ENCODE data around the gene RNF17. TPM values are rescaled to one million over a fixed set of nuclear protein-coding genes. Genes with fewer than 3 reads are reported as not detected.
A peak's percentile ranks its signal among the peaks of the same experiment; 100 is the strongest.

Gene RNF17
- polyA plus RNA-seq, 4 donors, result 0.12 TPM; not detected in 3

GRCh38 chr13:24922387-24922744 lies 158.4 kb downstream of the RNF17 start:
- peak overlapping the region; percentile 71 to 98 (median 76) for H3K27ac ChIP-seq (ENCODE audit: low read depth in 1 of 3, low read length in 2 of 3)
- no peaks in the 10 kb centered on the region for H3K36me3 ChIP-seq (ENCODE audit: control insufficient read depth in 3 of 3, insufficient read depth in 2 of 3, low read depth in 1 of 3, low read length in 3 of 3)
- H3K27me3 ChIP-seq (ENCODE audit: control insufficient read depth in 3 of 3, insufficient read depth in 3 of 3, low read length in 3 of 3), result no peaks in the 10 kb centered on the region
- no peaks in the 10 kb centered on the region for H3K9me3 ChIP-seq (ENCODE audit: control insufficient read depth in 2 of 2, insufficient read depth in 1 of 2, low read depth in 1 of 2, low read length in 1 of 2)
- 0 to 1% (median 0%) methylated on average over 26 to 34 of the region's 34 CpGs for WGBS, 3 donors
- H3K4me1 ChIP-seq (ENCODE audit: control insufficient read depth in 3 of 3, insufficient read depth in 2 of 3, low read depth in 1 of 3, low read length in 2 of 3), result peaks cover 0 to 7% (median 0%) of the 10 kb centered on the region in 3 donors
- DNase-seq (no peak), FAIRE-seq (no peak)
- H3K4me3 ChIP-seq (ENCODE audit: low read depth in 1 of 3, low read length in 3 of 3), result peak overlapping the region; percentile 55 to 79 (median 76)

- H3K27me3 ChIP-seq (ENCODE audit: control insufficient read depth in 3 of 3, insufficient read depth in 3 of 3, low read length in 3 of 3), result no peaks in the 10 kb centered on the region
- H3K27ac ChIP-seq (ENCODE audit: low read depth in 1 of 3, low read length in 2 of 3), result peak overlapping the region; percentile 95 to 98 (median 96)
- H3K4me1 ChIP-seq (ENCODE audit: control insufficient read depth in 3 of 3, insufficient read depth in 2 of 3, low read depth in 1 of 3, low read length in 2 of 3), result peaks cover 0 to 7% (median 0%) of the 10 kb centered on the region in 3 donors
- no peak for FAIRE-seq
- H3K9me3 ChIP-seq (ENCODE audit: control insufficient read depth in 2 of 2, insufficient read depth in 1 of 2, low read depth in 1 of 2, low read length in 1 of 2), result no peaks in the 10 kb centered on the region
- DNase-seq, result peak; percentile 97 to 99
- 0 to 1% (median 1%) methylated on average over 60 of the region's 60 CpGs for WGBS, 3 donors
- H3K36me3 ChIP-seq (ENCODE audit: control insufficient read depth in 3 of 3, insufficient read depth in 2 of 3, low read depth in 1 of 3, low read length in 3 of 3), result no peaks in the 10 kb centered on the region
- peak overlapping the region; percentile 55 to 79 (median 76) for H3K4me3 ChIP-seq (ENCODE audit: low read depth in 1 of 3, low read length in 3 of 3)
These were observed 159.0 kb downstream of the RNF17 start for GRCh38 chr13:24922745-24923591.

- no peaks in the 10 kb centered on the region for H3K9me3 ChIP-seq (ENCODE audit: control insufficient read depth in 2 of 2, insufficient read depth in 1 of 2, low read depth in 1 of 2, low read length in 1 of 2)
- peaks cover 0 to 3% (median 0%) of the 10 kb centered on the region in 3 donors for H3K27me3 ChIP-seq (ENCODE audit: control insufficient read depth in 3 of 3, insufficient read depth in 3 of 3, low read length in 3 of 3)
- H3K4me1 ChIP-seq (ENCODE audit: control insufficient read depth in 3 of 3, insufficient read depth in 2 of 3, low read depth in 1 of 3, low read length in 2 of 3), result peaks cover 0 to 7% (median 0%) of the 10 kb centered on the region in 3 donors
- peak overlapping the region; percentile 11 to 35 (median 30) for H3K27ac ChIP-seq (ENCODE audit: low read depth in 1 of 3, low read length in 2 of 3)
- FAIRE-seq (no peak), DNase-seq (peak; percentile 46 to 80)
- WGBS, 3 donors, result 34 to 74% (median 53%) methylated on average over 15 of the region's 15 CpGs
- H3K36me3 ChIP-seq (ENCODE audit: control insufficient read depth in 3 of 3, insufficient read depth in 2 of 3, low read depth in 1 of 3, low read length in 3 of 3), result no peaks in the 10 kb centered on the region
- H3K4me3 ChIP-seq (ENCODE audit: low read depth in 1 of 3, low read length in 3 of 3), result peak overlapping the region in 1 of 3 donors; percentile 11
These were observed 161.6 kb downstream of the RNF17 start for GRCh38 chr13:24925318-24926231.

- no peaks in the 10 kb centered on the region for H3K9me3 ChIP-seq (ENCODE audit: control insufficient read depth in 2 of 2, insufficient read depth in 1 of 2, low read depth in 1 of 2, low read length in 1 of 2)
- H3K27me3 ChIP-seq (ENCODE audit: control insufficient read depth in 3 of 3, insufficient read depth in 3 of 3, low read length in 3 of 3), result peaks cover 0 to 11% (median 9%) of the 10 kb centered on the region in 3 donors
- no peak for FAIRE-seq
These were observed 163.9 kb downstream of the RNF17 start for GRCh38 chr13:24927810-24928404.

GRCh38 chr13:24929196-24929595 lies 165.2 kb downstream of the RNF17 start:
- no peaks in the 10 kb centered on the region for H3K4me1 ChIP-seq (ENCODE audit: control insufficient read depth in 3 of 3, insufficient read depth in 2 of 3, low read depth in 1 of 3, low read length in 2 of 3)
- no peak overlapping the region for H3K4me3 ChIP-seq (ENCODE audit: low read depth in 1 of 3, low read length in 3 of 3)
- FAIRE-seq (no peak), DNase-seq (no peak)
- H3K27me3 ChIP-seq (ENCODE audit: control insufficient read depth in 3 of 3, insufficient read depth in 3 of 3, low read length in 3 of 3), result peaks cover 0 to 14% (median 11%) of the 10 kb centered on the region in 3 donors
- no peaks in the 10 kb centered on the region for H3K9me3 ChIP-seq (ENCODE audit: control insufficient read depth in 2 of 2, insufficient read depth in 1 of 2, low read depth in 1 of 2, low read length in 1 of 2)
- 90 to 92% (median 92%) methylated on average over 1 of the region's 1 CpG for WGBS, 3 donors
- H3K27ac ChIP-seq (ENCODE audit: low read depth in 1 of 3, low read length in 2 of 3), result no peak overlapping the region
- H3K36me3 ChIP-seq (ENCODE audit: control insufficient read depth in 3 of 3, insufficient read depth in 2 of 3, low read depth in 1 of 3, low read length in 3 of 3), result no peaks in the 10 kb centered on the region

More at GRCh38 chr13:24927810-24928404, 163.9 kb downstream of the RNF17 start:
- Histone ChIP-seq H3K36me3 (ENCODE audit: control insufficient read depth in 3 of 3, insufficient read depth in 2 of 3, low read depth in 1 of 3, low read length in 3 of 3) (no peaks in the 10 kb centered on the region), H3K4me1 (ENCODE audit: control insufficient read depth in 3 of 3, insufficient read depth in 2 of 3, low read depth in 1 of 3, low read length in 2 of 3) (no peaks in the 10 kb centered on the region), H3K27ac (ENCODE audit: low read depth in 1 of 3, low read length in 2 of 3) (no peak overlapping the region), H3K4me3 (ENCODE audit: low read depth in 1 of 3, low read length in 3 of 3) (no peak overlapping the region)
- no peak for DNase-seq
- WGBS, 3 donors, result 73 to 78% (median 76%) methylated on average over 4 of the region's 4 CpGs

Other genes with a start within 250 kb of the RNF17 start
- gene ATP12A, start 83.8 kb upstream of the RNF17 start, polyA plus RNA-seq, result under 1 TPM in 1 of 4 donors, not detected in 3; 0.01 TPM

Data from small intestine (tissue), 7 donors.